Measurements from ENCODE around the gene SRCAP. TPM values are rescaled to one million over a fixed set of nuclear protein-coding genes. Genes with fewer than 3 reads are reported as not detected.

The SRCAP gene
- polyA plus RNA-seq, 1 donor (not counting 4 experiments of a cell fraction or from before 2014, with no cell fraction given): 1.4 TPM

DNA sequence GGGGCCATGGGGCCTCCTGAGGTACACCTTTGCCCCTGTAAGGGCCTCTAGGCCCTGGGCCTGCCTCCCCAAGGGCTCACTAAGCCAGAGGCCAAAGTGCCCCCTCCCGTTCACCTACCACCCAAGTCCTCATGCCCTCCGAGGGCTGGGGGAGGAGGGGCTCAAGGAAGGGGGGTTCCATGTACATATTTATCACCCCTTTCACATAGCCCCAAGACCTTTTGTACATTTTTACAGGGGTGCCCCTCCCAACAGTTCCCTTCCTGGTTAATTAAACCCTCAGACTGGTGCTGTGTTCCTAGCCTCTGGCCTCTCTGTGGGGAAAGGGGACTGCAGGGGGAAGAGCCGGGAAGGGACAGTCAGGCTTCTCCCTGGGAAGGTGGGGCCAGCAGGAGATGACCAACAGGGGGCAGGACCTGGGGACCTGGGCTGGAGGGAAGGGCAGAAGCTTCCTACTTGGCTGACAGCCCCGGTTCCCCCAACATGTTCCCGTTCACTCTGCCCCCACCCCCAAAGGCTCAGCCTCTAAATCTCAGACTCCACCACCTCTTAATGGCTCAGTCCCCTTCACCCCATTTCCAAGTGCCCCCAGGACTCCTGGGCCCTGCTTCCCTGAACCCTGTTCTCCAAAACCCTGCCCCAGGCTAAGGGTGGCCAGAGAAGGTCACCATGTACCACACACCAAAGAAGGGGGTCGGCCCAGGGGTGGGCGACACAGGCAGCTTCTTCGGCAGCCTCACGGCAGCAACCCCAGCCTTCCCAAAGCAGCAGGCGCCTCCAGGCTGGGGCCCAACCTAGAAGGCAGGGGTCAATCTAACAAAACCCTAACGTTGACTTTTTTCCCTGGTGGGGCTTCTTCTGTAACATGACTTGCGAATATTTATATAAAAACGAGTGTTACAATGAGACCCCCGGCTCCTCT lies 28.8 kb upstream of the SRCAP start:
- Histone ChIP-seq H3K36me3 (ENCODE audit: control insufficient read depth in 2 of 2, extremely low read depth in 1 of 2, insufficient read depth in 2 of 2, low read length in 2 of 2) (peaks cover 23 to 34% of the 10 kb centered on the region in 2 experiments), H3K79me2 (ENCODE audit: control insufficient read depth, insufficient read depth, low read length) (peaks cover 4% of the 10 kb centered on the region), H3K9me3 (ENCODE audit: control insufficient read depth, low read depth, low read length) (no peaks in the 10 kb centered on the region), H3K27ac (ENCODE audit: control insufficient read depth, insufficient read depth, low read length) (no peak overlapping the region), H4K20me1 (ENCODE audit: control insufficient read depth, extremely low read depth, insufficient read depth, low read length) (no peaks in the 10 kb centered on the region), H3K9ac (ENCODE audit: control insufficient read depth, extremely low read depth, insufficient read depth, low read length) (no peak overlapping the region), H3K9me1 (ENCODE audit: control insufficient read depth, extremely low read depth, insufficient read depth, low read length) (no peaks in the 10 kb centered on the region), H2AFZ (ENCODE audit: control insufficient read depth, low read length) (no peak overlapping the region), H3K27me3 (ENCODE audit: control insufficient read depth, extremely low read depth, insufficient read depth, low read length) (no peaks in the 10 kb centered on the region), H3K4me2 (ENCODE audit: control insufficient read depth, extremely low read depth, insufficient read depth, low read depth, low read length) (no peak overlapping the region), H3K4me1 (ENCODE audit: control insufficient read depth, extremely low read depth, insufficient read depth, low read length) (no peaks in the 10 kb centered on the region), H3K4me3 (ENCODE audit: control insufficient read depth in 2 of 3, extremely low read depth in 1 of 3, insufficient read depth in 2 of 3, low read depth in 1 of 3, low read length in 3 of 3) (no peak overlapping the region)
- dilution Hi-C loops (cut with MboI; ENCODE audit: extremely low pct_ligation_motif_present, low sequenced_read_pairs): no loop called here
- TF ChIP-seq, protein P1, sequence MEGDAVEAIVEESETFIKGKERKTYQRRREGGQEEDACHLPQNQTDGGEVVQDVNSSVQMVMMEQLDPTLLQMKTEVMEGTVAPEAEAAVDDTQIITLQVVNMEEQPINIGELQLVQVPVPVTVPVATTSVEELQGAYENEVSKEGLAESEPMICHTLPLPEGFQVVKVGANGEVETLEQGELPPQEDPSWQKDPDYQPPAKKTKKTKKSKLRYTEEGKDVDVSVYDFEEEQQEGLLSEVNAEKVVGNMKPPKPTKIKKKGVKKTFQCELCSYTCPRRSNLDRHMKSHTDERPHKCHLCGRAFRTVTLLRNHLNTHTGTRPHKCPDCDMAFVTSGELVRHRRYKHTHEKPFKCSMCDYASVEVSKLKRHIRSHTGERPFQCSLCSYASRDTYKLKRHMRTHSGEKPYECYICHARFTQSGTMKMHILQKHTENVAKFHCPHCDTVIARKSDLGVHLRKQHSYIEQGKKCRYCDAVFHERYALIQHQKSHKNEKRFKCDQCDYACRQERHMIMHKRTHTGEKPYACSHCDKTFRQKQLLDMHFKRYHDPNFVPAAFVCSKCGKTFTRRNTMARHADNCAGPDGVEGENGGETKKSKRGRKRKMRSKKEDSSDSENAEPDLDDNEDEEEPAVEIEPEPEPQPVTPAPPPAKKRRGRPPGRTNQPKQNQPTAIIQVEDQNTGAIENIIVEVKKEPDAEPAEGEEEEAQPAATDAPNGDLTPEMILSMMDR (optimal IDR thresholded peaks at IDR 0.05 in 1 of 3, IDR thresholded peaks at IDR 0.05 in 1 of 3, conservative IDR thresholded peaks at IDR 0.05 in 1 of 3; ENCODE audit: extremely low read depth in 1 of 3, insufficient read depth in 2 of 3, low read length in 3 of 3): no peak
- no peak for TF ChIP-seq EZH2 (IDR thresholded peaks at IDR 0.05; ENCODE audit: low read length)
- DNase-seq (ENCODE audit: low read depth, low spot score) (no peak), FAIRE-seq (no peak)

DNA sequence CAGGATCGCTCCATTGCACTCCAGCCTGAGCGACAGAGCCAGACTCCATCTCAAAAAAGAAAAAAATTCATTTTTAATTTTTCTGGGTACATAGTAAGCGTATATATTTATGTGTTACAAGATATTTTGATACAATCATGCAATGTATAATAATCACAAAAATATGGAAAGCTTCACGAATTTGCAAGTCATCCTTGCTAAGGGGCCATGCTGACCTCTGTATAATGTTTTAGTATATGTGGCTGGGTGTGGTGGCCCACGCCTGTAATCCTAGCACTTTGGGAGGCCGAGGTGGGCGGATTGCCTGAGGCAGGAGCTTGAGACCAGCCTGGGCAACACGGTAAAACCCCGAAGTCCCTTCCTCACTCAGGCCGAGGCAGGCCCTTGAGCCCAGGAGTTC lies 23.8 kb upstream of the SRCAP start:
- Histone ChIP-seq H3K9me1 (ENCODE audit: control insufficient read depth, extremely low read depth, insufficient read depth, low read length) (no peaks in the 10 kb centered on the region), H3K27me3 (ENCODE audit: control insufficient read depth, extremely low read depth, insufficient read depth, low read length) (no peaks in the 10 kb centered on the region), H2AFZ (ENCODE audit: control insufficient read depth, low read length) (no peak overlapping the region), H3K79me2 (ENCODE audit: control insufficient read depth, insufficient read depth, low read length) (no peaks in the 10 kb centered on the region), H3K36me3 (ENCODE audit: control insufficient read depth in 2 of 2, extremely low read depth in 1 of 2, insufficient read depth in 2 of 2, low read length in 2 of 2) (peaks cover 0 to 4% of the 10 kb centered on the region in 2 experiments), H3K4me2 (ENCODE audit: control insufficient read depth, extremely low read depth, insufficient read depth, low read depth, low read length) (no peak overlapping the region), H3K4me1 (ENCODE audit: control insufficient read depth, extremely low read depth, insufficient read depth, low read length) (no peaks in the 10 kb centered on the region), H3K4me3 (ENCODE audit: control insufficient read depth in 2 of 3, extremely low read depth in 1 of 3, insufficient read depth in 2 of 3, low read depth in 1 of 3, low read length in 3 of 3) (no peak overlapping the region), H3K9me3 (ENCODE audit: control insufficient read depth, low read depth, low read length) (no peaks in the 10 kb centered on the region), H4K20me1 (ENCODE audit: control insufficient read depth, extremely low read depth, insufficient read depth, low read length) (no peaks in the 10 kb centered on the region), H3K9ac (ENCODE audit: control insufficient read depth, extremely low read depth, insufficient read depth, low read length) (no peak overlapping the region), H3K27ac (ENCODE audit: control insufficient read depth, insufficient read depth, low read length) (no peak overlapping the region)
- dilution Hi-C loops (cut with MboI; ENCODE audit: extremely low pct_ligation_motif_present, low sequenced_read_pairs): no loop called here
- TF ChIP-seq, protein P1 (optimal IDR thresholded peaks at IDR 0.05 in 1 of 3, IDR thresholded peaks at IDR 0.05 in 1 of 3, conservative IDR thresholded peaks at IDR 0.05 in 1 of 3; ENCODE audit: extremely low read depth in 1 of 3, insufficient read depth in 2 of 3, low read length in 3 of 3): no peak
- no peak for TF ChIP-seq EZH2 (IDR thresholded peaks at IDR 0.05; ENCODE audit: low read length)
- no peak for DNase-seq (ENCODE audit: low read depth, low spot score)
- no peak for FAIRE-seq

Measured in keratinocyte (primary cell).